ENCODE measurements around the gene FANCD2OS. TPM values are rescaled to one million over a fixed set of nuclear protein-coding genes. Genes with fewer than 3 reads are reported as not detected.
"Not testable (repeated sequence)": the region's sequence is repeated elsewhere in the genome, so short reads cannot be mapped to it uniquely, and the experiment has no call there.

FANCD2OS gene
- total and polyA plus RNA-seq, 2 donors from 2014 or later: not detected

GRCh38 chr3:10106919-10107318 is 1.1 kb downstream of the FANCD2OS start:
- Histone ChIP-seq H3K9me3 (ENCODE audit: control insufficient read depth in 2 of 3, insufficient read depth in 1 of 3, low read length in 3 of 3) (no peaks in the 10 kb centered on the region), H3K27ac (ENCODE audit: low read depth in 2 of 2, low read length in 2 of 2) (no peak overlapping the region), H3K36me3 (ENCODE audit: control insufficient read depth in 2 of 3, insufficient read depth in 3 of 3, low read length in 3 of 3) (no peaks in the 10 kb centered on the region), H3K9ac (ENCODE audit: low read length in 3 of 3) (no peak overlapping the region), H3K4me1 (ENCODE audit: control insufficient read depth in 2 of 3, insufficient read depth in 2 of 3, low read depth in 1 of 3, low read length in 3 of 3) (no peaks in the 10 kb centered on the region), H3K27me3 (ENCODE audit: control insufficient read depth, insufficient read depth, low read length) (no peaks in the 10 kb centered on the region), H3K4me3 (ENCODE audit: low read length in 3 of 3) (no peak overlapping the region)
- no peak for TF ChIP-seq CTCF (IDR thresholded peaks at IDR 0.05; ENCODE audit: borderline replicate concordance, extremely low read depth, insufficient read depth)
- FAIRE-seq: no peak
- intact Hi-C loops (cut with DNase I): no loop called here
- DNase-seq: no peak

- no peaks in the 10 kb centered on the region for H3K36me3 ChIP-seq (ENCODE audit: control insufficient read depth in 2 of 3, insufficient read depth in 3 of 3, low read length in 3 of 3)
- no peak overlapping the region for H3K9ac ChIP-seq (ENCODE audit: low read length in 3 of 3)
- no peaks in the 10 kb centered on the region for H3K27me3 ChIP-seq (ENCODE audit: control insufficient read depth, insufficient read depth, low read length)
- no peak for TF ChIP-seq CTCF (IDR thresholded peaks at IDR 0.05; ENCODE audit: borderline replicate concordance, extremely low read depth, insufficient read depth)
- H3K9me3 ChIP-seq (ENCODE audit: control insufficient read depth in 2 of 3, insufficient read depth in 1 of 3, low read length in 3 of 3): no peaks in the 10 kb centered on the region
- H3K4me1 ChIP-seq (ENCODE audit: control insufficient read depth in 2 of 3, insufficient read depth in 2 of 3, low read depth in 1 of 3, low read length in 3 of 3): no peaks in the 10 kb centered on the region
- no peak overlapping the region for H3K4me3 ChIP-seq (ENCODE audit: low read length in 3 of 3)
- intact Hi-C loops (cut with DNase I): no loop called here
- no peak overlapping the region for H3K27ac ChIP-seq (ENCODE audit: low read depth in 2 of 2, low read length in 2 of 2)
- no peak for DNase-seq
- FAIRE-seq: no peak
These were observed 9.0 kb downstream of the FANCD2OS start for GRCh38 chr3:10099041-10099440.

- no peaks in the 10 kb centered on the region for H3K9me3 ChIP-seq (ENCODE audit: control insufficient read depth in 2 of 3, insufficient read depth in 1 of 3, low read length in 3 of 3)
- H3K9ac ChIP-seq (ENCODE audit: low read length in 3 of 3): no peak overlapping the region
- H3K36me3 ChIP-seq (ENCODE audit: control insufficient read depth in 2 of 3, insufficient read depth in 3 of 3, low read length in 3 of 3): no peaks in the 10 kb centered on the region
- H3K27ac ChIP-seq (ENCODE audit: low read depth in 2 of 2, low read length in 2 of 2): no peak overlapping the region
- intact Hi-C loops (cut with DNase I): no loop called here
- FAIRE-seq: no peak
- TF ChIP-seq CTCF (IDR thresholded peaks at IDR 0.05; ENCODE audit: borderline replicate concordance, extremely low read depth, insufficient read depth): no peak
- no peaks in the 10 kb centered on the region for H3K4me1 ChIP-seq (ENCODE audit: control insufficient read depth in 2 of 3, insufficient read depth in 2 of 3, low read depth in 1 of 3, low read length in 3 of 3)
- H3K27me3 ChIP-seq (ENCODE audit: control insufficient read depth, insufficient read depth, low read length): no peaks in the 10 kb centered on the region
- DNase-seq: no peak
- H3K4me3 ChIP-seq (ENCODE audit: low read length in 3 of 3): no peak overlapping the region
These were observed 14.4 kb downstream of the FANCD2OS start for GRCh38 chr3:10093678-10094077.

GRCh38 chr3:10091387-10091786 is 16.7 kb downstream of the FANCD2OS start:
- H3K27ac ChIP-seq (ENCODE audit: low read depth in 2 of 2, low read length in 2 of 2); FAIRE-seq; H3K36me3 ChIP-seq (ENCODE audit: control insufficient read depth in 2 of 3, insufficient read depth in 3 of 3, low read length in 3 of 3); H3K9me3 ChIP-seq (ENCODE audit: control insufficient read depth in 2 of 3, insufficient read depth in 1 of 3, low read length in 3 of 3); H3K27me3 ChIP-seq (ENCODE audit: control insufficient read depth, insufficient read depth, low read length); H3K4me3 ChIP-seq (ENCODE audit: low read length in 3 of 3); H3K9ac ChIP-seq (ENCODE audit: low read length in 3 of 3); DNase-seq; H3K4me1 ChIP-seq (ENCODE audit: control insufficient read depth in 2 of 3, insufficient read depth in 2 of 3, low read depth in 1 of 3, low read length in 3 of 3); intact Hi-C loops (cut with DNase I): not testable (repeated sequence)

- FAIRE-seq: not testable (repeated sequence)
These were observed 17.3 kb downstream of the FANCD2OS start for GRCh38 chr3:10090774-10091173.

More at GRCh38 chr3:10090774-10091173, 17.3 kb downstream of the FANCD2OS start:
- DNase-seq; H3K27me3 ChIP-seq (ENCODE audit: control insufficient read depth, insufficient read depth, low read length); H3K9ac ChIP-seq (ENCODE audit: low read length in 3 of 3); H3K4me3 ChIP-seq (ENCODE audit: low read length in 3 of 3); H3K27ac ChIP-seq (ENCODE audit: low read depth in 2 of 2, low read length in 2 of 2); H3K36me3 ChIP-seq (ENCODE audit: control insufficient read depth in 2 of 3, insufficient read depth in 3 of 3, low read length in 3 of 3); intact Hi-C loops (cut with DNase I); H3K9me3 ChIP-seq (ENCODE audit: control insufficient read depth in 2 of 3, insufficient read depth in 1 of 3, low read length in 3 of 3); H3K4me1 ChIP-seq (ENCODE audit: control insufficient read depth in 2 of 3, insufficient read depth in 2 of 3, low read depth in 1 of 3, low read length in 3 of 3): not testable (repeated sequence)

Measured in kidney (tissue), 14 donors.